ENCODE results near the gene ANTXR2.

ANTXR2 gene

DNA sequence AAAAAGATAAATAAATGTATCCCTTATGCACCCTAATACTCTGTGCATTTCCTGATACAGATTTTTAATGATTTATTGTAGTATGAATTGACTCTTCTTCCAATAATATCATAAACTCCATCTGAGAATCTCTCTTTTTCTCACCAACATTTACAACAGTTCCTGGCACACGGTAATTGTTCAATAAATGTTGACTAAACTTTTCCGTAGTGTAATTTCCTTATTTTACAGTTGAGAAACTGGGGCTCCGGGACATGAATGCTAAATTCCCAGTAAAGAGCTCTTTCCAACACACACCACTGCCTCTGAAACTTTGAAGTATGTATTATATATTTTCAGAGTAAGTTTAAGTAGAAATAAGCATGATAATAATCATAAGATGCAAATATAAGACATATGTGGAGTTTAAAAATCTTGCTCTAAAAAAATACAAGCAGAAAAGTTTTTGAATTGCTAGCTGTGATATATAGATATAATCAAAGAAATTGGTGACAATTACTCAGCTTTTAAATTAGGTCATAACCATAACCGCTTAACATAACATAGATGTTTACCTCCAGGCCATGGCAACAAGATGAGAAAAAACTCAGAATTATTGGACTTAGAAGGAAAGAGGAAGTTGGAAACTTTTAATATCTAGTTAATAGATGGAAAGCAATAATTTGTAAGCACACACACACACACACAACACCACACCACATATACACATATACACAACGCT lies 28.2 kb upstream of the ANTXR2 start:
- Histone ChIP-seq H3K27ac (ENCODE audit: low read length) (no peak overlapping the region), H3K36me3 (replicated peaks; ENCODE audit: insufficient read depth, low read length) (no peaks in the 10 kb centered on the region), H3K4me1 (ENCODE audit: low read length) (no peaks in the 10 kb centered on the region), H3F3A (ENCODE audit: insufficient read depth, low read length) (no peaks in the 10 kb centered on the region), H3K4me3 (ENCODE audit: low read length) (no peak overlapping the region), H4K20me1 (ENCODE audit: insufficient read depth, low read length) (no peaks in the 10 kb centered on the region), H3K79me2 (ENCODE audit: low read length) (no peaks in the 10 kb centered on the region), H2AFZ (ENCODE audit: low read length) (no peak overlapping the region), H3K4me2 (ENCODE audit: low read depth, low read length) (no peak overlapping the region), H3K9me2 (replicated peaks; ENCODE audit: insufficient read depth, low read length) (no peaks in the 10 kb centered on the region), H3K9me3 (replicated peaks; ENCODE audit: insufficient read depth, low read length) (no peaks in the 10 kb centered on the region), H3K9ac (ENCODE audit: low read length) (no peak overlapping the region), H3K27me3 (replicated peaks; ENCODE audit: insufficient read depth, low read length) (no peaks in the 10 kb centered on the region)
- TF ChIP-seq EZH2phosphoT487 (IDR thresholded peaks at IDR 0.05; ENCODE audit: low read length): no peak
- TF ChIP-seq EZH2 (optimal IDR thresholded peaks at IDR 0.05; ENCODE audit: low read depth, low read length): no peak
- TF ChIP-seq, protein P1, sequence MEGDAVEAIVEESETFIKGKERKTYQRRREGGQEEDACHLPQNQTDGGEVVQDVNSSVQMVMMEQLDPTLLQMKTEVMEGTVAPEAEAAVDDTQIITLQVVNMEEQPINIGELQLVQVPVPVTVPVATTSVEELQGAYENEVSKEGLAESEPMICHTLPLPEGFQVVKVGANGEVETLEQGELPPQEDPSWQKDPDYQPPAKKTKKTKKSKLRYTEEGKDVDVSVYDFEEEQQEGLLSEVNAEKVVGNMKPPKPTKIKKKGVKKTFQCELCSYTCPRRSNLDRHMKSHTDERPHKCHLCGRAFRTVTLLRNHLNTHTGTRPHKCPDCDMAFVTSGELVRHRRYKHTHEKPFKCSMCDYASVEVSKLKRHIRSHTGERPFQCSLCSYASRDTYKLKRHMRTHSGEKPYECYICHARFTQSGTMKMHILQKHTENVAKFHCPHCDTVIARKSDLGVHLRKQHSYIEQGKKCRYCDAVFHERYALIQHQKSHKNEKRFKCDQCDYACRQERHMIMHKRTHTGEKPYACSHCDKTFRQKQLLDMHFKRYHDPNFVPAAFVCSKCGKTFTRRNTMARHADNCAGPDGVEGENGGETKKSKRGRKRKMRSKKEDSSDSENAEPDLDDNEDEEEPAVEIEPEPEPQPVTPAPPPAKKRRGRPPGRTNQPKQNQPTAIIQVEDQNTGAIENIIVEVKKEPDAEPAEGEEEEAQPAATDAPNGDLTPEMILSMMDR (IDR thresholded peaks at IDR 0.05; ENCODE audit: low read length): no peak
- DNase-seq: no peak

DNA sequence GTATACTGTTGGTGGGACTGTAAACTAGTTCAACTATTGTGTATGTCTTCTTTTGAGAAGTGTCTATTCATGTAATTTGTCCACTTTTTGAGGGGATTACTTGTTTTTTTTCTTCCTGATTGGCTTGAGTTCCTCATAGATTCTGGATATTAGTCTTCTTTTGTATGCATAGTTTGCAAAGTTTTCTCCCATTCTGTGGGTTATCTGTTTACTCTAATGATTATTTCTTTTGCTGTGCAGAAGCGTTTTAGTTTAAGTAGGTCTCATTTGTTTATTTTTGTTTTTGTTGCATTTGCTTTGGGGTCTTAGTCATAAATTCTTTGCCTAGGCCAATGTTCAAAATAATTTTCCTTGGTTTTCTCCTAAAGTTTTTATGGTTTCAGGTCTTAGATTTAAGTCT lies 26.6 kb upstream of the ANTXR2 start:
- no peaks in the 10 kb centered on the region for H3K79me2 ChIP-seq (ENCODE audit: low read length)
- no peak overlapping the region for H3K4me3 ChIP-seq (ENCODE audit: low read length)
- H3K27ac ChIP-seq (ENCODE audit: low read length): no peak overlapping the region
- no peak overlapping the region for H3K4me2 ChIP-seq (ENCODE audit: low read depth, low read length)
- H3K9ac ChIP-seq (ENCODE audit: low read length): no peak overlapping the region
- H3K9me3 ChIP-seq (replicated peaks; ENCODE audit: insufficient read depth, low read length): no peaks in the 10 kb centered on the region
- no peak for TF ChIP-seq EZH2 (optimal IDR thresholded peaks at IDR 0.05; ENCODE audit: low read depth, low read length)
- no peak for TF ChIP-seq EZH2phosphoT487 (IDR thresholded peaks at IDR 0.05; ENCODE audit: low read length)
- TF ChIP-seq, protein P1 (IDR thresholded peaks at IDR 0.05; ENCODE audit: low read length): no peak
- no peak overlapping the region for H2AFZ ChIP-seq (ENCODE audit: low read length)
- H3F3A ChIP-seq (ENCODE audit: insufficient read depth, low read length): no peaks in the 10 kb centered on the region
- H3K27me3 ChIP-seq (replicated peaks; ENCODE audit: insufficient read depth, low read length): no peaks in the 10 kb centered on the region
- H3K9me2 ChIP-seq (replicated peaks; ENCODE audit: insufficient read depth, low read length): no peaks in the 10 kb centered on the region
- no peaks in the 10 kb centered on the region for H4K20me1 ChIP-seq (ENCODE audit: insufficient read depth, low read length)
- no peaks in the 10 kb centered on the region for H3K36me3 ChIP-seq (replicated peaks; ENCODE audit: insufficient read depth, low read length)
- H3K4me1 ChIP-seq (ENCODE audit: low read length): no peaks in the 10 kb centered on the region
- DNase-seq: no peak

DNA sequence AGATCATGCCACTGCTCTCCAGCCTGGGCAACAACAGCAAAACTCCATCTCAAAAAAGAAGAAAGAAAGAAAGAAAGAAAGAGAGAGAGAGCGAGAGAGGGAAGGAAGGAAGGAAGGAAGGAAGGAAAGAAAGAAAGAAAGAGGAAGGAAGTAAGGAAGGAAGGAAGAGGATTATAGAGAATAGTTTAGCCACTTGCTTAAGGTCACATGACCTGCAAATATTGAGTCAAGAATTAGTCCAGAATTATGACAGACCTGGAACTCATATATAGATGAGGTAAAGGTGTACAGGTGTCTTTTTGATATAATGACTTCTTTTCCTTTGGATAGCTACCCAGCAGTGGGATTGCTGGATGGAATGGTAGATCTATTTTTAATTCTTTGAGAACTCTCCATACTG lies 25.6 kb upstream of the ANTXR2 start:
- Histone ChIP-seq H4K20me1 (ENCODE audit: insufficient read depth, low read length) (no peaks in the 10 kb centered on the region), H3K4me3 (ENCODE audit: low read length) (no peak overlapping the region), H3K4me1 (ENCODE audit: low read length) (no peaks in the 10 kb centered on the region), H3K79me2 (ENCODE audit: low read length) (no peaks in the 10 kb centered on the region), H3K4me2 (ENCODE audit: low read depth, low read length) (no peak overlapping the region), H3K36me3 (replicated peaks; ENCODE audit: insufficient read depth, low read length) (no peaks in the 10 kb centered on the region), H3K9me3 (replicated peaks; ENCODE audit: insufficient read depth, low read length) (no peaks in the 10 kb centered on the region), H3K9me2 (replicated peaks; ENCODE audit: insufficient read depth, low read length) (no peaks in the 10 kb centered on the region), H3F3A (ENCODE audit: insufficient read depth, low read length) (no peaks in the 10 kb centered on the region), H2AFZ (ENCODE audit: low read length) (no peak overlapping the region), H3K9ac (ENCODE audit: low read length) (no peak overlapping the region), H3K27me3 (replicated peaks; ENCODE audit: insufficient read depth, low read length) (no peaks in the 10 kb centered on the region), H3K27ac (ENCODE audit: low read length) (no peak overlapping the region)
- TF ChIP-seq EZH2 (optimal IDR thresholded peaks at IDR 0.05; ENCODE audit: low read depth, low read length): no peak
- TF ChIP-seq, protein P1 (IDR thresholded peaks at IDR 0.05; ENCODE audit: low read length): no peak
- no peak for TF ChIP-seq EZH2phosphoT487 (IDR thresholded peaks at IDR 0.05; ENCODE audit: low read length)
- no peak for DNase-seq

Measured in MM.1S (cell line).